ENCODE measurements around the gene SLC26A2.

SLC26A2 gene

GRCh38 chr5:149937610-149938009 is 22.9 kb upstream of the SLC26A2 start:
- H3K4me3 ChIP-seq (ENCODE audit: low read depth, low read length): no peak overlapping the region
- no peak for TF ChIP-seq CTCF (IDR thresholded peaks at IDR 0.05; ENCODE audit: low read depth, low read length, missing control alignments)
- no peak for DNase-seq (ENCODE audit: low read depth)
- in situ Hi-C loops (cut with HindIII; ENCODE audit: low sequenced_read_pairs): no loop called here

GRCh38 chr5:149938279-149938678 is 22.3 kb upstream of the SLC26A2 start:
- H3K4me3 ChIP-seq (ENCODE audit: low read depth, low read length): no peak overlapping the region
- in situ Hi-C loops (cut with HindIII; ENCODE audit: low sequenced_read_pairs): no loop called here
- no peak for DNase-seq (ENCODE audit: low read depth)
- no peak for TF ChIP-seq CTCF (IDR thresholded peaks at IDR 0.05; ENCODE audit: low read depth, low read length, missing control alignments)

DNA sequence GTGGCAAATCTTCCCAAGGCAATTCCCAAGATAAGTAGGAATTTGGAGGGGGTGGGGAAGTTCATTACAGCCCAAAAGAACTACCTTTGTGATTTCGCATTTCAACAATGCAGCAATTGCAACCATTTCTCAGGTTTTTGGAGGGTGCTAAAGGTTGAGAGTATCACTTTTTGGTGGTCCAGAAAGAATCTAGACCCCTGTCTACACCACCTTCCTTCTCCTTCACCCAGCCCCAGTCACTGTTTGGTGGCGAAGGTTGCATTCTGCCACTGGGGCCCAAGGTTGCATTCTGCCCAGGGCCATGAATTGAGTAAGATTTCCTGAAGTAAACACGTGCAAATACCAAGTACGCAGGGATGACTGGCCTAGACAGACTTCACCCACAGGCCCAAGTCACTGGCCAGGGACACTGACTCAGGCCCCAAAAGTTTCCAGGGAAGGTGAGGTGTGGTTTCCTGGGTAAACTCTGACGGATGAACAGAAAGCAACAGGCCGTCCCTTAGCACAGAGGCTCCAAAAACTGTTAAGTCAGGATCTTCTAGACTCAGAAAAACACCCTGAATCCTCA is 21.7 kb upstream of the SLC26A2 start:
- no peak for DNase-seq (ENCODE audit: low read depth)
- no peak overlapping the region for H3K4me3 ChIP-seq (ENCODE audit: low read depth, low read length)
- no peak for TF ChIP-seq CTCF (IDR thresholded peaks at IDR 0.05; ENCODE audit: low read depth, low read length, missing control alignments)
- in situ Hi-C loops (cut with HindIII; ENCODE audit: low sequenced_read_pairs): no loop called here

GRCh38 chr5:149939546-149939945 is 21.0 kb upstream of the SLC26A2 start:
- TF ChIP-seq CTCF (IDR thresholded peaks at IDR 0.05; ENCODE audit: low read depth, low read length, missing control alignments): no peak
- no peak for DNase-seq (ENCODE audit: low read depth)
- no peak overlapping the region for H3K4me3 ChIP-seq (ENCODE audit: low read depth, low read length)
- in situ Hi-C loops (cut with HindIII; ENCODE audit: low sequenced_read_pairs): no loop called here

- in situ Hi-C loops (cut with HindIII; ENCODE audit: low sequenced_read_pairs): loop anchor here (10.0 kb wide), 1 partner anchor 65 kb away; the partner anchor contains the start of genes HMGXB3 and TIGD6
- DNase-seq (ENCODE audit: low read depth): no peak
Measured at GRCh38 chr5:149940077-149940574, 20.4 kb upstream of the SLC26A2 start.

GRCh38 chr5:149940941-149941644 is 19.5 kb upstream of the SLC26A2 start:
- in situ Hi-C loops (cut with HindIII; ENCODE audit: low sequenced_read_pairs): loop anchor here (10.0 kb wide), 1 partner anchor 64 kb away; the partner anchor contains the start of genes HMGXB3 and TIGD6
- no peak for TF ChIP-seq CTCF (IDR thresholded peaks at IDR 0.05; ENCODE audit: low read depth, low read length, missing control alignments)
- DNase-seq (ENCODE audit: low read depth): no peak
- no peak overlapping the region for H3K4me3 ChIP-seq (ENCODE audit: low read depth, low read length)

More at GRCh38 chr5:149940077-149940574, 20.4 kb upstream of the SLC26A2 start:
- no peak for TF ChIP-seq CTCF (IDR thresholded peaks at IDR 0.05; ENCODE audit: low read depth, low read length, missing control alignments)
- H3K4me3 ChIP-seq (ENCODE audit: low read depth, low read length): no peak overlapping the region

All from astrocyte of the cerebellum (primary cell).